DOHH2 (cell line): ENCODE measurements around the gene CEP68.
A peak's percentile ranks its signal among the peaks of the same experiment; 100 is the strongest.

ENCODE experiments used
- H3F3A ChIP-seq: fragments of 200-600 bp; sonication (generic), shearing (Covaris generic); 2 replicates; pipeline ENCODE4 v1.6.0; 2016; ENCODE audit warnings: antibody characterized with exemption, mild to moderate bottlenecking; ENCODE audit not compliant: control insufficient read depth, insufficient read depth
- H3K27ac ChIP-seq: fragments of 200-600 bp; sonication (generic); 2 replicates; pipeline ENCODE4 v1.5.1; 2014; ENCODE audit warnings: low read depth, mild to moderate bottlenecking, low read length, moderate library complexity
- H3K27me3 ChIP-seq: fragments of 200-600 bp; sonication (generic); 2 replicates; pipeline ENCODE4 v1.6.1; 2014; ENCODE audit warnings: mild to moderate bottlenecking, low read length, mixed read lengths; ENCODE audit not compliant: control insufficient read depth
- H3K36me3 ChIP-seq: fragments of 200-600 bp; sonication (generic); 2 replicates; pipeline ENCODE4 v1.6.1; 2014; ENCODE audit warnings: mild to moderate bottlenecking, low read length, moderate library complexity, mixed read lengths; ENCODE audit not compliant: control insufficient read depth
- H3K4me1 ChIP-seq: fragments of 200-600 bp; sonication (generic); 2 replicates; pipeline ENCODE4 v1.6.1; 2014; ENCODE audit warnings: mild to moderate bottlenecking, low read length, mixed read lengths; ENCODE audit not compliant: control insufficient read depth
- H3K4me2 ChIP-seq: fragments of 200-600 bp; sonication (generic); 2 replicates; pipeline ENCODE4 v1.6.0; 2014; ENCODE audit warnings: mild to moderate bottlenecking, low read length, moderate library complexity
- H3K4me3 ChIP-seq: fragments of 200-600 bp; sonication (generic); 2 replicates; pipeline ENCODE4 v1.5.1; 2014; ENCODE audit warnings: mild to moderate bottlenecking, low read length, mixed read lengths
- H3K79me2 ChIP-seq: fragments of 200-600 bp; sonication (generic); 2 replicates; pipeline ENCODE4 v1.6.1; 2014; ENCODE audit warnings: mild to moderate bottlenecking, low read length, mixed read lengths; ENCODE audit not compliant: control insufficient read depth
- H3K9me2 ChIP-seq: fragments of 200-600 bp; sonication (generic); replicated peaks from 2 replicates; pipeline ENCODE4 v1.6.1; 2014; ENCODE audit warnings: mild to moderate bottlenecking, low read length, mixed read lengths; ENCODE audit not compliant: control insufficient read depth
- H3K9me3 ChIP-seq: fragments of 200-600 bp; sonication (generic); 2 replicates; pipeline ENCODE4 v1.6.1; 2014; ENCODE audit warnings: antibody characterized with exemption, low read length, mixed read lengths; ENCODE audit not compliant: control insufficient read depth, insufficient read depth
- H4K20me1 ChIP-seq: fragments of 200-600 bp; sonication (generic); 2 replicates; pipeline ENCODE4 v1.6.0; 2014; ENCODE audit warnings: low read depth, mild to moderate bottlenecking, antibody characterized with exemption, low read length, moderate library complexity; ENCODE audit not compliant: control insufficient read depth, insufficient read depth
- CTCF ChIP-seq: fragments of 200-600 bp; sonication (generic); IDR thresholded peaks from one replicate; pipeline ENCODE4 v1.5.1; 2014; ENCODE audit warnings: antibody characterized with exemption, mild to moderate bottlenecking, low read depth, low read length; ENCODE audit not compliant: poor library complexity, severe bottlenecking
- EZH2phosphoT487 ChIP-seq: fragments of 200-600 bp; sonication (generic); IDR thresholded peaks from 2 replicates; pipeline ENCODE4 v1.6.1; 2017; ENCODE audit warnings: borderline replicate concordance, mild to moderate bottlenecking, antibody characterized with exemption, low read length, moderate library complexity, mixed read lengths

Gene CEP68

GRCh38 chr2:65056215-65057053, at the start of gene CEP68:
Gene CEP68, plus strand, starts transcription at chr2:65056416. Its CDS starts 13,029 bp downstream, at chr2:65069445.
- Histone ChIP-seq H3K27ac (no peak within 1 kb of the TSS), H3K79me2 (peaks cover 28% of the 10 kb centered on the region), H3K27me3 (no peaks in the 10 kb centered on the region), H3K4me3 (peak within 1 kb of the TSS; percentile 91), H3F3A (no peaks in the 10 kb centered on the region), H3K9me2 (no peaks in the 10 kb centered on the region), H4K20me1 (no peaks in the 10 kb centered on the region), H3K36me3 (peaks cover 3% of the 10 kb centered on the region), H3K9me3 (0 out of 2 replicates have a peak, but pooled peaks cover 2% of the 10 kb centered on the region), H3K4me2 (peak within 1 kb of the TSS; percentile 75), H3K4me1 (peaks cover 50% of the 10 kb centered on the region)
- TF ChIP-seq CTCF (no peak), EZH2phosphoT487 (no peak)

GRCh38 chr2:65013776-65014175, 42.4 kb upstream of the CEP68 start:
- peak overlapping the region; percentile 5; the same call in 1 of the 2 replicates for H3K4me3 ChIP-seq
- peak overlapping the region; percentile 13 for H3K27ac ChIP-seq
- peaks cover 57% of the 10 kb centered on the region for H3K4me1 ChIP-seq
- H3K9me2 ChIP-seq, result no peaks in the 10 kb centered on the region
- H4K20me1 ChIP-seq, result no peaks in the 10 kb centered on the region
- TF ChIP-seq CTCF (no peak), EZH2phosphoT487 (no peak)
- H3K9me3 ChIP-seq, result no peaks in the 10 kb centered on the region
- H3K79me2 ChIP-seq, result peaks cover 4% of the 10 kb centered on the region; the same call in 1 of the 2 replicates
- H3K36me3 ChIP-seq, result peaks cover 81% of the 10 kb centered on the region
- H3K4me2 ChIP-seq, result peak overlapping the region; percentile 40
- H3F3A ChIP-seq, result peaks cover 9% of the 10 kb centered on the region
- H3K27me3 ChIP-seq, result no peaks in the 10 kb centered on the region

- TF ChIP-seq CTCF (no peak), EZH2phosphoT487 (no peak)
- Histone ChIP-seq H3K79me2 (peaks cover 4% of the 10 kb centered on the region; the same call in 1 of the 2 replicates), H4K20me1 (no peaks in the 10 kb centered on the region), H3K9me3 (no peaks in the 10 kb centered on the region), H3K9me2 (no peaks in the 10 kb centered on the region), H3K4me2 (peak overlapping the region; percentile 63; the same call in 1 of the 2 replicates), H3F3A (peaks cover 11% of the 10 kb centered on the region), H3K4me1 (peaks cover 57% of the 10 kb centered on the region), H3K27me3 (no peaks in the 10 kb centered on the region), H3K27ac (no peak overlapping the region), H3K4me3 (no peak overlapping the region), H3K36me3 (peaks cover 88% of the 10 kb centered on the region)
Observed at GRCh38 chr2:65015731-65016130, 40.5 kb upstream of the CEP68 start.
